ENCODE measurements around the gene PHACTR4. TPM values are rescaled to one million over a fixed set of nuclear protein-coding genes. Genes with fewer than 3 reads are reported as not detected.
"Not testable (repeated sequence)": the region's sequence is repeated elsewhere in the genome, so short reads cannot be mapped to it uniquely, and the experiment has no call there.

PHACTR4 gene
- total RNA-seq, 1 donor from 2014 or later: 12.6 TPM

- peak; percentile 99 for DNase-seq
These were observed 136.1 kb downstream of the PHACTR4 start, which contains the start of gene RCC1 for GRCh38 chr1:28505406-28506187. RCC1 (plus strand) TSS chr1:28506043; CDS start chr1:28529867, 23,824 bp downstream.

GRCh38 chr1:28506907-28507246 lies 137.3 kb downstream of the PHACTR4 start:
- no peak for DNase-seq

GRCh38 chr1:28507247-28507645 lies 137.7 kb downstream of the PHACTR4 start:
- peak; percentile 28 for DNase-seq

- DNase-seq: no peak
These were observed 138.3 kb downstream of the PHACTR4 start for GRCh38 chr1:28507646-28508434.

- no peak for DNase-seq
These were observed 138.9 kb downstream of the PHACTR4 start for GRCh38 chr1:28508435-28508754.

- DNase-seq: peak; percentile 40
These were observed 140.2 kb downstream of the PHACTR4 start for GRCh38 chr1:28509705-28510272.

GRCh38 chr1:28510273-28510969 lies 140.9 kb downstream of the PHACTR4 start:
- DNase-seq: peak; percentile 61

GRCh38 chr1:28510970-28511440 lies 141.5 kb downstream of the PHACTR4 start:
- peak; percentile 5 for DNase-seq

- peak; percentile 10 for DNase-seq
These were observed 142.6 kb downstream of the PHACTR4 start for GRCh38 chr1:28512058-28512611.

GRCh38 chr1:28514445-28514933 lies 144.9 kb downstream of the PHACTR4 start:
- DNase-seq: peak; percentile 7

- DNase-seq: peak; percentile 16
These were observed 147.0 kb downstream of the PHACTR4 start for GRCh38 chr1:28516518-28516956.

- DNase-seq: peak; percentile 47
These were observed 148.1 kb downstream of the PHACTR4 start for GRCh38 chr1:28517649-28517999.

- DNase-seq: peak; percentile 92
These were observed 148.6 kb downstream of the PHACTR4 start for GRCh38 chr1:28518000-28518744.

- peak; percentile 31 for DNase-seq
These were observed 149.3 kb downstream of the PHACTR4 start for GRCh38 chr1:28518745-28519341.

- no peak for DNase-seq
These were observed 150.6 kb downstream of the PHACTR4 start for GRCh38 chr1:28519946-28520725.

GRCh38 chr1:28520796-28521195 lies 151.3 kb downstream of the PHACTR4 start:
- not testable (repeated sequence) for DNase-seq

GRCh38 chr1:28521502-28522164 lies 152.1 kb downstream of the PHACTR4 start:
- DNase-seq: no peak

GRCh38 chr1:28522537-28522936 lies 153.0 kb downstream of the PHACTR4 start:
- DNase-seq: not testable (repeated sequence)

GRCh38 chr1:28525002-28525642 lies 155.6 kb downstream of the PHACTR4 start:
- DNase-seq: not testable (repeated sequence)
